Common myeloid progenitor, CD34-positive (primary cell): ENCODE measurements around the gene ZC3H18.

Experiments
- CTCF ChIA-PET: fragments of 350-600 bp; sonication (Branson Sonifier 250); formaldehyde crosslinking; loops from one replicate; lab custom pipeline; 2021; ENCODE audit warnings: antibody characterized with exemption; lab: Charles Lee
- POLR2A ChIA-PET: fragments of 350-600 bp; sonication (Branson Sonifier 250); formaldehyde crosslinking; loops from one replicate; lab custom pipeline; 2021; ENCODE audit warnings: antibody characterized with exemption; lab: Charles Lee
- DNase-seq, 3 donors: peaks; one replicate each; pipeline versions ENCODE4 v3.0.0 to v3.0.0-alpha.2; 2013
- H3K27ac ChIP-seq, 2 experiments: 1 replicate in 1 of 2; 2 replicates in 1 of 2; pipeline ENCODE4 v1.7.0; 2013; ENCODE audit warnings: inconsistent platforms in 2 of 2, low read length in 2 of 2, mild to moderate bottlenecking in 2 of 2, low read depth in 1 of 2, moderate library complexity in 1 of 2; ENCODE audit not compliant: severe bottlenecking in 2 of 2, insufficient read depth in 1 of 2, poor library complexity in 1 of 2
- H3K27me3 ChIP-seq, 5 experiments: replicated peaks in 2 of 5; 1 replicate in 3 of 5; 2 replicates in 2 of 5; pipeline versions ENCODE4 v1.6.1 to v1.7.0; 2013; ENCODE audit warnings: low read length in 4 of 5, mild to moderate bottlenecking in 2 of 5, moderate library complexity in 2 of 5, inconsistent platforms in 1 of 5; ENCODE audit not compliant: insufficient read depth in 5 of 5, control insufficient read depth in 4 of 5
- H3K36me3 ChIP-seq, 4 experiments: 1 replicate in 2 of 4; 2 replicates in 2 of 4; pipeline versions ENCODE4 v1.6.1 to v1.7.0; 2013; ENCODE audit warnings: low read length in 3 of 4, control low read depth in 1 of 4, mild to moderate bottlenecking in 1 of 4; ENCODE audit not compliant: control insufficient read depth in 4 of 4, insufficient read depth in 4 of 4
- H3K4me1 ChIP-seq, 4 experiments: 1 replicate in 3 of 4; 2 replicates in 1 of 4; pipeline versions ENCODE4 v1.6.1 to v1.7.1; 2013; ENCODE audit warnings: low read length in 3 of 4, mild to moderate bottlenecking in 3 of 4, control low read depth in 1 of 4, inconsistent platforms in 1 of 4, moderate library complexity in 1 of 4; ENCODE audit not compliant: control insufficient read depth in 4 of 4, insufficient read depth in 4 of 4; ENCODE audit errors: control extremely low read depth in 1 of 4
- H3K4me3 ChIP-seq, 7 experiments: 1 replicate in 4 of 7; 2 replicates in 3 of 7; pipeline versions ENCODE4 v1.5.1 to v1.7.0; 2013; ENCODE audit warnings: mild to moderate bottlenecking in 7 of 7, low read length in 6 of 7, moderate library complexity in 6 of 7, inconsistent platforms in 2 of 7, low read depth in 2 of 7, control low read depth in 1 of 7; ENCODE audit not compliant: insufficient read depth in 4 of 7, control insufficient read depth in 1 of 7; ENCODE audit errors: extremely low read depth in 1 of 7
- H3K9me3 ChIP-seq, 5 experiments: 1 replicate in 4 of 5; 2 replicates in 1 of 5; pipeline versions ENCODE4 v1.6.1 to v1.7.1; 2013; ENCODE audit warnings: low read length in 4 of 5, mild to moderate bottlenecking in 2 of 5, inconsistent platforms in 1 of 5, low read depth in 1 of 5, moderate library complexity in 1 of 5; ENCODE audit not compliant: control insufficient read depth in 4 of 5, insufficient read depth in 2 of 5; ENCODE audit errors: control extremely low read depth in 1 of 5
- WGBS: methylation state at CpG from one replicate; pipeline ENCODE4 v1.1.5; 2013; ENCODE audit not compliant: insufficient coverage; 5-methylcytosine and 5-hydroxymethylcytosine counted together

Gene ZC3H18

GRCh38 chr16:88614818-88615580 is 44.8 kb downstream of the ZC3H18 start:
- no peaks in the 10 kb centered on the region for H3K27me3 ChIP-seq
- H3K4me3 ChIP-seq, result no peak overlapping the region
- no peak overlapping the region for H3K27ac ChIP-seq
- H3K4me1 ChIP-seq, result no peaks in the 10 kb centered on the region
- H3K9me3 ChIP-seq, result no peaks in the 10 kb centered on the region
- POLR2A ChIA-PET, result no interaction called here
- WGBS, result 92% methylated on average over 18 of the region's 19 CpGs
- no peak for DNase-seq
- CTCF ChIA-PET, result no interaction called here
- peaks cover 9 to 82% (median 58%) of the 10 kb centered on the region in 4 experiments for H3K36me3 ChIP-seq

GRCh38 chr16:88616320-88616719 is 46.1 kb downstream of the ZC3H18 start:
- ChIA-PET CTCF (interaction anchor here (1.0 to 1.4 kb wide), 2 partner anchors 34 to 46 kb away, joined by 3 read pairs; partner anchors contain the start of genes CYBA and MVD), POLR2A (no interaction called here)
- Histone ChIP-seq H3K36me3 (peaks cover 9 to 69% (median 48%) of the 10 kb centered on the region in 4 experiments), H3K9me3 (no peaks in the 10 kb centered on the region), H3K27me3 (no peaks in the 10 kb centered on the region), H3K4me3 (no peak overlapping the region), H3K27ac (no peak overlapping the region), H3K4me1 (no peaks in the 10 kb centered on the region)
- no peak for DNase-seq
- WGBS, result over 99% methylated on average over 11 of the region's 13 CpGs

GRCh38 chr16:88616736-88617135 is 46.5 kb downstream of the ZC3H18 start:
- CTCF ChIA-PET, result interaction anchor here (1.0 to 1.4 kb wide), 2 partner anchors 33 to 46 kb away, joined by 3 read pairs; partner anchors contain the start of genes CYBA and MVD
- POLR2A ChIA-PET, result no interaction called here
- H3K4me3 ChIP-seq, result no peak overlapping the region

GRCh38 chr16:88617268-88618031 is 47.2 kb downstream of the ZC3H18 start:
- Histone ChIP-seq H3K36me3 (peaks cover 9 to 68% (median 48%) of the 10 kb centered on the region in 4 experiments), H3K9me3 (no peaks in the 10 kb centered on the region), H3K27me3 (no peaks in the 10 kb centered on the region), H3K4me1 (no peaks in the 10 kb centered on the region), H3K27ac (peak overlapping the region in 1 of 2 experiments; percentile 43), H3K4me3 (no peak overlapping the region)
- ChIA-PET CTCF (interaction anchor here (0.8 to 1.4 kb wide), 4 partner anchors 10 to 68 kb away, joined by 3 read pairs; partner anchors contain the start of genes CYBA and MVD), POLR2A (no interaction called here)
- no peak for DNase-seq
- WGBS, result 97% methylated on average over 18 of the region's 20 CpGs

More at GRCh38 chr16:88616736-88617135, 46.5 kb downstream of the ZC3H18 start:
- H3K27ac ChIP-seq, result no peak overlapping the region
- H3K36me3 ChIP-seq, result peaks cover 9 to 67% (median 46%) of the 10 kb centered on the region in 4 experiments
- no peaks in the 10 kb centered on the region for H3K27me3 ChIP-seq
- 93% methylated on average over 9 of the region's 12 CpGs for WGBS
- no peaks in the 10 kb centered on the region for H3K9me3 ChIP-seq
- H3K4me1 ChIP-seq, result no peaks in the 10 kb centered on the region
- DNase-seq, result no peak

GRCh38 chr16:88618182-88618955 is 48.2 kb downstream of the ZC3H18 start:
- WGBS, result 98% methylated on average over 16 of the region's 20 CpGs

GRCh38 chr16:88618956-88619667 is 48.9 kb downstream of the ZC3H18 start:
- Histone ChIP-seq H3K4me1 (no peaks in the 10 kb centered on the region), H3K9me3 (no peaks in the 10 kb centered on the region), H3K36me3 (peaks cover 6 to 73% (median 52%) of the 10 kb centered on the region in 4 experiments), H3K27ac (no peak overlapping the region), H3K4me3 (no peak overlapping the region), H3K27me3 (no peaks in the 10 kb centered on the region)
- POLR2A ChIA-PET, result no interaction called here
- DNase-seq, result no peak
- WGBS, result 97% methylated on average over 19 of the region's 19 CpGs
- CTCF ChIA-PET, result interaction anchor here (0.8 to 1.2 kb wide), 4 partner anchors 10 to 29 kb away, joined by 3 to 5 read pairs (median 4); no protein-coding TSS in a partner anchor

More at GRCh38 chr16:88618182-88618955, 48.2 kb downstream of the ZC3H18 start:
- Histone ChIP-seq H3K9me3 (no peaks in the 10 kb centered on the region), H3K4me3 (no peak overlapping the region), H3K27me3 (no peaks in the 10 kb centered on the region), H3K36me3 (peaks cover 7 to 71% (median 49%) of the 10 kb centered on the region in 4 experiments), H3K4me1 (no peaks in the 10 kb centered on the region), H3K27ac (no peak overlapping the region)
- ChIA-PET CTCF (interaction anchor here (0.8 kb wide), 1 partner anchor 9 kb away, joined by 3 read pairs; no protein-coding TSS in a partner anchor), POLR2A (no interaction called here)
- DNase-seq, result no peak
